ENCODE data around the gene MAP3K4.
"Not testable (repeated sequence)": the region's sequence is repeated elsewhere in the genome, so short reads cannot be mapped to it uniquely, and the experiment has no call there.

The MAP3K4 gene

GRCh38 chr6:161085246-161085645 is 93.7 kb downstream of the MAP3K4 start:
- DNase-seq, result no peak

- DNase-seq, result no peak
These were observed 97.2 kb downstream of the MAP3K4 start for GRCh38 chr6:161088676-161089328.

DNA sequence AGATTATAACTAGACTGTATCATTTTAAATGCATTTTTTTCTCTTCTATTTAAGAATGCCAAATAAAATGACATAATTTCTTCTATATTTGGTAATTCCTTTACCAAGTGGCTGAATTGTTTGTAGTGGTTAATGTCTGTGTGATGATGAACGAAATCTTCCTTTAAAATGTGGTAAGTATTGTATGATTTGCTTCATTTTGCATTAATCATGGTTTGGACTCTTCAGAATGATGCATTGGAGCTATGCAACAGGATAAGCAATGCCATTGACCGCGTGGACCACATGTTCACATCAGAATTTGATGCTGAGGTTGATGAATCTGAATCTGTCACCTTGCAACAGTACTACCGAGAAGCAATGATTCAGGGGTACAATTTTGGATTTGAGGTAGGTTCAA is 99.6 kb downstream of the MAP3K4 start:
- no peak for DNase-seq

DNA sequence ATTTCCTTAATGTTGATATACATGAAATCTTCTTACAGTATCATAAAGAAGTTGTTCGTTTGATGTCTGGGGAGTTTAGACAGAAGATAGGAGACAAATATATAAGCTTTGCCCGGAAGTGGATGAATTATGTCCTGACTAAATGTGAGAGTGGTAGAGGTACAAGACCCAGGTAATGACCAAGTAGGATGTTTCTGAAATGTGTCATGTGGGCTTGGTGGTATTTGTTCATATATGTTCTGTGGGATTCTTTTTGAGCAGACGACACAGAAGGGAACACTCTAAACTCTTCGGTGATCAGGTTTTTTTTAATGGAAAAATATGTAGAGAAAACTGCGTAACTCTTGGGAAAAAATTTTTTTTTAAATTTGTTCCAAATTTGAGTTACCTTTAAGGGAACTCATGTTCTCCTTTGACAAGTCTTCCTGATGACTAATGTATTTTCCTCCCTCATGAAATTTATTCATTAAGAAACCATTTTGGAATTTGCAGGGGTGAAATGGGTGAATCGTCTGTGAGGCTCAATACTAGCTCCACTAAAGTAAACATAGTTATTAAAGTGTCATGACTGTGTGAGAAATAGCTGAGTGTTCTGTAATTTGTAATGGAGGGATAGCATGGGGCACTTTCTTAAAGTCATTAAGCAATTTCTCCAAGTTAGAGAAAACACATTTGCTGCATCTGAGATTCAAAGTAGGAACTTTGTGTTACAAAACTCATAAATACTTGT is 100.6 kb downstream of the MAP3K4 start:
- no peak for DNase-seq

DNA sequence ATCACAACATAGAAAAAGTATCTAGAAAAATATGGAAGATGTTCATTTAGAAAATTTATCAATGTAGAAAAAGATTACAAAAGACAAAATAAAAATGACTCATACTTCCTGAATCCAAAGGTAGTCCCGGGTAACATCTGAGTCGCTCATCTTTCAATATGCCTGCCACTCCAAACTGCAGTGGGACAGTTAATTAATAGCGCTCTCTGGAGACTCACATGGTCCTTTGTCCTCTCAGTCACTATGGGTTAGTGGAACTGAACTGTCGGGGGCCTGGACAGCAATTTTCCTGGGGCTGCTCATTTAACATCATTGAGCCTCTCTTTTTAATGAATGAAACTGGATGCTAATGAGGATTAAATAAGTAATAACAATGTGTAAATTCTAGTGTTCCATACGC is 103.4 kb downstream of the MAP3K4 start:
- no peak for DNase-seq

GRCh38 chr6:161095916-161096315 is 104.3 kb downstream of the MAP3K4 start:
- no peak for DNase-seq

DNA sequence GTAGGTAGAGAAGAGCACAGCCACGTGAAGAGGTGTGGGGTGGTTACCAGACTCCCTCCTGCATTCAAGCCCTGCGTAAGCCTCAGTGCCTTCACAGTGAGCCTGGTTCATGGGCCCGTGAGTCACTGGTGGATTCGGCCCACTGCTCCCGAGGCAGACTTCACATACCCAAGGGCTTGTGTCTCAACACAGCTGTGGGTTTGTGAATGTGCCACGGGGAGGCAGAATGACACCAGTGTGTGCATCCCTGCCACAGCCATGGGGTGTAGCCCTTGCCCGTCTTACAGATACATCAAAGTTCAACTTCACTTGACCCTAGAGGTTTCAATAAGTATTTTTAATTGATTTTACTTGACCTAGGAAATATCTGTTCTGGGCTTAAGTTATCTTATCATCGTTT is 108.5 kb downstream of the MAP3K4 start:
- DNase-seq, result no peak

- DNase-seq, result no peak
These were observed 109.9 kb downstream of the MAP3K4 start for GRCh38 chr6:161101517-161101916.

DNA sequence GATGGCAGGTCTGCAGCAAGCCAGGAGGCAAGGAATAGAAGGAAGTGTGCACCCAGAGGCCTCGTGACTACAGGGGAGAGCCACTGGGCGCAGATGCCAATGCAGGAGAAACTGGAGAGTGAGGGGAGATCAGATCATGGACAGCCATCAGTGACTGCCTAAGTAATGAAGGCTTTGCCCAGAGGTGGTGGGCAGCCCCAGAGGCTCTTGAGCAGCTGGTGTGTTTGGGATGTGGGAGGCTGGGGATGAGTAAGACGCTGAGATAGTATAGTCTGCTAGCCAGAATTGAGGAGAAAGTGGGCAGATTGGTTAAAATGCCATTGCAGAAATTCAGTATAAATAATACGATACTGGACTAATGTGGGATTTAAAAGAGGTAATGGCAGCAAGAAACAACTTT is 111.9 kb downstream of the MAP3K4 start:
- DNase-seq, result no peak

- no peak for DNase-seq
These were observed 113.4 kb downstream of the MAP3K4 start for GRCh38 chr6:161104966-161105365.

DNA sequence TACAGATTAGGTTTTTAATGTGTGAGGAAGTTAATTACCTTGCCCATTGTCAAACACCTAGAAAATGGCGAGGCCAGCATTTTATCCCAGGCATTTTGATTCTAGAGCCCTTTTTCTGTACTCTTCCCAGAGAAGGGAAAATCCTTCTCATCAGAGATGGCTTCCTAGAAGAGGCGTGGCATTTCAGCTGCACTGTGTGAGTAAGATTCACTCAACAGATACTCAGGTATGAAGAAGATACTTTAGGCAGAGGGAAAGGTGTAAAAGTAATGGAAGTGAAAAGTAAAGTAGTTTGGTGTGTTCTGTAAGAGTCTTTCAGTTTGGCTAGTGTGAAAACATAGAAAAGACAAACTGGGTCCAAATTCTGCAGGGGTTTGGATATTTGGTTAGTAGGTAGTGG is 113.8 kb downstream of the MAP3K4 start:
- no peak for DNase-seq

DNA sequence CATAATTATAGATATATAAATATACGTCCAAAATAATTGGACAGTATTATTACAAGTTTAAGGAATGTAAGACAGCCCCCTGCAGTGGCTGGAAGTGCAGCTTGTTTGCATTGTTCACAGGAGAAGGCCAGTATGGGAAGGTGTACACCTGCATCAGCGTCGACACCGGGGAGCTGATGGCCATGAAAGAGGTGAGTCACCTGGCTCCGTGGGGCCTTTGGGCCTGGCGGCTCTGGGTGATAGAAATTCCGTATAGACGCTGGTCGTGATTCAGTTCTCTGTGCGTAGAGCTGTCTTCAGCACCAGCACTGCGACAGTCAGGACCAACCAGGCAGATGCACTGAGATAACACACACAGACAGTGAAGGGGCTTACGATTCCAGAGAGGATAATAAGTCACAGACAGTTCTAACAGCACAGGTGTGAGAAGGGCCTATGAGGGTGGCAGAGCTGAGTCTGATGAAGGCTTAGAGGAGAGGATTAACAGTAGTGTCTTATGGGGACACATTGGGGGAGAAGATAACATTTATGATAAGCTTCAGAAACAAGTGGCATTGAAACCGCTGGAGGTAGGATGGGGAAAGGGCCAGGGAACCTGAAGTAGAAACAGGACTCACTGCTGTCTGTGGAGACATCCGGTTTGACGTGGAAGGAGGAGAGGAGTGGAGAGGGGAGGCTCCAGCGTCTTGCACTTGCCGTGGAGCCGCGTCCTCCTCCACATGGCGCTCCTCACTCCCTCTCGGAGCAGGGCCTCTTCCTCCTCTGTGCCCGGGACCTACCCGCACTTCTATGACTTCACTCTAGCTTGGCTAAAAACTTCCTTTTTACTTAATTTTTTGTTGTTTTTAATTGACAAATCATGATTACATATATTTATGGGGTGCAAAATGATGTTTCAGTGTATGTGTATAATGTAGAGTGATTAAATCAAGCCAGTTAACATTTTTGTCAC is 116.5 kb downstream of the MAP3K4 start:
- no peak for DNase-seq

DNA sequence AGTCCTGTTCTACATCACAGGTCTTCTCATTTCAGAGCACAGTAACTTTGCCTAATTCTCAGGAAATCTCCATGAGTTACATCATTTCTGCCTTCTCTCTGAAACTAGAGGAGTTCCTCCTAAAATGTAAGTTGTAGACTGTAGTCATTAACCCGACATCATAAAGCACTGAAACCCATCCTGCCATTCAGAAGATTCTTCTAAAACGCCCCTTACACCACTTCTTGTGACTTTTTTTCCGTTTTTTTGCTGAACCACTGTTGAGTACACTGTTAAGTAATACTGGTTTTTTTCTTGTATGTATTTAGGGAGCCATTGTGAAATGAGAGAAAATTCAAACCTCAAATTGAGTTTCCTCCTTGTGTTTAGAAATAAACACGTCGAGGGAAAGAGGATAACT is 117.3 kb downstream of the MAP3K4 start:
- DNase-seq, result no peak

- DNase-seq, result no peak
These were observed 117.8 kb downstream of the MAP3K4 start for GRCh38 chr6:161109366-161109765.

- DNase-seq, result no peak
These were observed 118.6 kb downstream of the MAP3K4 start for GRCh38 chr6:161110028-161110779.

DNA sequence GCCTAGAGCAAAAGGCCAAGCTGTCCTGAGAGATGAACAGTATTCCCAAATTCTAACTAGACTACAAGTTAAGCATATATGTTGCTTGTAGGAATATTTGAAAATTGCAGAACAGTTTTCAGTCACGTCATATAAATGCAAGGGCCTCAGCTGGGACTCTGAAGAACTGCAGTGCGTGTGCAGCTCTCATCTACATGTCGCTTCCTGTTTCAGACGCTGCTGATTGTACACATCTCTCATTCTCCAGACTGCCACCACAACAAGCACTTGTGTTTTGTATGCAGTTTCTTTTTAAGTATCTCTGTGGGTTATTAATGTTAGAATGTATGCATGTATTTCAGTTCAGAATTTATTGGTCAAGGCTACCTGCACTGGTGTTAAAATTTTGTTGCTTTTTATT is 119.7 kb downstream of the MAP3K4 start:
- DNase-seq, result no peak

DNA sequence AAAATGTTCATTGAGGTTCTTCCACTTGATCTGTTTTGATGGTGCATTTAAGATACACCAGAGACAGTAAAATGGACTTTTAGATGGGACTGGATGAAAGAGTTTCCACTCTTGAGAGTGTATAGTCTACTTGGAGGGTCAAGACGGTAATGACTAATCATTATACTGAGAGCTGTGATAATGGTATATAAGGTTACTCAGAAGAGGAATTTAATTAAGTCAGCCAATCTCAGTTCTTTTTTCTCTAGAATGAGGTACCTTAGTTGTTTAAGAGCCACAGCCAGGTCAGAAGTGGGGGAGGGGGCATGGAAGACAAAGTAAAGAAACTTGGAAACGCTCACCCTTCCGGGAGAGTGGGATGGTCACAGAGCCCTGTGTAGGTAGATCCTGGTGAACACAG is 123.9 kb downstream of the MAP3K4 start:
- DNase-seq, result no peak

GRCh38 chr6:161116554-161116953 is 125.0 kb downstream of the MAP3K4 start:
- no peak for DNase-seq

DNA sequence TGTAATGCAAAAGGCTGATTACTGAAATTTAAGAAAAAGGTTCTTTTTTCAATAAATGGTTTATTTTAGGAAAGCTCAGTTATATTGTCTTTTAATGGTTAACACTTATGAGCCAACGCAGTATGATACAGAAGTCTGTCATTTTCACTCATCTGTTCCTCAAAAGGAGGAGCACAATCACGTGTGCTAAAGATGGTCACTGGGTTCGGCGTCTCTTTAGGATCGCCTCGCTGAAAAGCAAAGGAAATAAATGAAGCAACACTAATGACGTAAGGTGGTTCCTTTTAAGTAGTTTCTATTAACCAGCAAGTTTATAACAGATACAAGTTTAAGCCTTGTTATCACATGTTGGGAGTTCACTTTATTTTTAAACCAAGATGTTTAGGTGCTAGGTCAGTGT is 125.7 kb downstream of the MAP3K4 start:
- DNase-seq, result no peak

DNA sequence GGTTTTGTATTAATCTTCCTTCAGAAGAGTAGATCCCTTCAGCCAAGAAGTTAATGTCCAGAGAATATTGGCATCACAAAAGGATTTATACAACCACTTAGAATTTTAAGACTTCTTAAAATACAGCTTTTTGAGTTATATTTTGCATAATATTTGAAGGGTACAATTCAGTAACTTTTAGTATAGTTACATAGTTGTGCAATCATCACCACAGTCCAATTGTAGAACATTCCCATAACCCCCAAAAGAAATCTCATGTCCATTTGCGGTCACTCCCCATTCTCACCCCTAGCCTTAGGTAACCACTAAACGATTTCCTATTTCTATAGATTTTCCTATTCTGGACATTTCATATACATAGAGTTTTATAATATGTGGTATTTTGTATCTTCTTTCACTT is 126.4 kb downstream of the MAP3K4 start:
- DNase-seq, result no peak

DNA sequence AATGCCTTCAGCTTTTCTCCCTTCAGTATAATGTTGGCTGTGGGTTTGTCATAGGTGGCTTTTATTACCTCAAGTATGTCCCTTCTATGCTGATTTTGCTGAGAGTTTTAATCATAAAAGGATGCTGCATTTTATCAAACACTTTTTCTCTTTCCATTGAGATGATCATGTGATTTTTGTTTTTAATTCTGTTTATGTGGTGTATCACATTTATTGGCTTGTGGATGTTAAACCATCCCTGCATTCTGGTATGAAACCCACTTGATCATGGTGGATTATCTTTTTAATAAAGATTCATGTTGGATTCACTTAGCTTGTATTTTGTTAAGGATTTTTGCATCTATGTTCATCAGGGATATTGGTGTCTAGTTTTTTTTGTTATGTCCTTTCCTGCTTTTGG is 131.8 kb downstream of the MAP3K4 start:
- DNase-seq, result not testable (repeated sequence)

DNA sequence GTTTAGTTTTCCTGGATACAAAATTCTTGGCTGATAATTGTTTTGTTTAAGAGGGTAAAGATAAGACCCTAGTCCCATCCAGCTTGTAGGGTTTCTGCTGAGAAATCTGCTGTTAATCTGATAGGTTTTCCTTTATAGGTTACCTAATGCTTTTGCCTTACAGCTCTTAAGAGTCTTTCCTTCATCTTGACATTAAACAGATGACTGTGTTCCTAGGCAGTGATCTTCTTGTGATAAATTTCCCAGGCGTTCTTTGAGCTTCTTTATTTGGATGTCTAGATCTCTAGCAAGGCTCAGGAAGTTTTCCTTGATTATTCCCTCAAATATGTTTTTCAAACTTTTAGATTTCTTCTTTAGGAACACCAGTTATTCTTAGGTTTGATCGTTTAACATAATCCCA is 134.0 kb downstream of the MAP3K4 start:
- DNase-seq, result no peak
